PFSK-1 (cell line): ENCODE measurements around the gene PITPNM3.

Experiments
- TAF1 ChIP-seq: IDR thresholded peaks from 2 replicates; pipeline ENCODE4 v1.6.1; 2012; ENCODE audit warnings: low read length, control low read depth, borderline replicate concordance; ENCODE audit not compliant: insufficient read depth
- TF ChIP-seq, protein P1 (sequence below), 2 experiments: IDR thresholded peaks; 2 replicates each; pipeline versions ENCODE4 v1.6.1 to v1.8.0; 2011 to 2012; ENCODE audit warnings: low read depth in 2 of 2, low read length in 2 of 2, control low read depth in 1 of 2, inconsistent platforms in 1 of 2, mild to moderate bottlenecking in 1 of 2, moderate library complexity in 1 of 2; ENCODE audit not compliant: insufficient read depth in 1 of 2

DNA sequence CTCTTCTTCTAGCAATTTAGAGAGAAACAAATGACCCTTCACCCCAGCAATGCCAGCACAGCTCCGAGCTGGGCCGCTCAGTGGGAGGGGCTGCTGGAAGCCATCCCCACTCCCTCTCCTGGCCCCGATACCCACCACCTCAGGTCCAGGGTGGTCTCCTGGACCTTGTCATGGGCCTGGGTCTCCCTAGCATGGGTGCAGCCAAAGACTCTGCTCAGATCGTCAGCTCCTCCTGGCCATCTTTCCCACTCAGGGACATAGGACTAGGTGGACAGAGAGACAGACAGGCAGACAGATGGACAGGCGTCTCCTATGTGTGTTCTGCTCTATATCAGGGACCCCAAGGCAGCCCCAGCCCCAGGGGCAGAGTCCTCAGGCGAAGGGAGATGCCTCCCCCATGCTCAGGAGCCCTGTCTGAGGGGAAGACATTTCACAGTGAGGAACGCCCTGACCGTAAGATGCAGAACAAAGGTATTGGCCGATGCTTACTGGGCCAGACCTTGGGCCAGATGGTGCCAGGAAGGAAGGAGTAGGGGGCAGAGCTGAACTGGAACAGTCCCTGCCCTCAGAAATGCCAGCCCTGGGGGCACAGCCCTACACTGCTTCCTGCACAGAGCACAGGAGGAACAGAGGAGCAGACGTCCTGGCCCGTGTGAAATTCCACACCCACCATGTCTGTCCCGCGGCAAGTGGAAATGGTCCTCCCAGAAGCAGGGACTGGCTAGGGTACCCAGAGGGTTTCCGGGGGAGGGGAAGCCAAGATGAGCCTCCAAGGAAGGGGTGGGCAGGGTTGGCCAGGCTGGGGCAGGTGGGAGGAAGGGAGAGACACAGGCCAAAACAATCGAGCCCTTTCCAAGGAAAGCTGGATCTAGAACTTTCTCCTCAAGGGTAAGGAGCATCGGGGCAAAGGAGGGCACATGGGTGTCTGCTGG lies 13.0 kb downstream of the PITPNM3 start:
- TF ChIP-seq TAF1: no peak
- TF ChIP-seq, protein P1, sequence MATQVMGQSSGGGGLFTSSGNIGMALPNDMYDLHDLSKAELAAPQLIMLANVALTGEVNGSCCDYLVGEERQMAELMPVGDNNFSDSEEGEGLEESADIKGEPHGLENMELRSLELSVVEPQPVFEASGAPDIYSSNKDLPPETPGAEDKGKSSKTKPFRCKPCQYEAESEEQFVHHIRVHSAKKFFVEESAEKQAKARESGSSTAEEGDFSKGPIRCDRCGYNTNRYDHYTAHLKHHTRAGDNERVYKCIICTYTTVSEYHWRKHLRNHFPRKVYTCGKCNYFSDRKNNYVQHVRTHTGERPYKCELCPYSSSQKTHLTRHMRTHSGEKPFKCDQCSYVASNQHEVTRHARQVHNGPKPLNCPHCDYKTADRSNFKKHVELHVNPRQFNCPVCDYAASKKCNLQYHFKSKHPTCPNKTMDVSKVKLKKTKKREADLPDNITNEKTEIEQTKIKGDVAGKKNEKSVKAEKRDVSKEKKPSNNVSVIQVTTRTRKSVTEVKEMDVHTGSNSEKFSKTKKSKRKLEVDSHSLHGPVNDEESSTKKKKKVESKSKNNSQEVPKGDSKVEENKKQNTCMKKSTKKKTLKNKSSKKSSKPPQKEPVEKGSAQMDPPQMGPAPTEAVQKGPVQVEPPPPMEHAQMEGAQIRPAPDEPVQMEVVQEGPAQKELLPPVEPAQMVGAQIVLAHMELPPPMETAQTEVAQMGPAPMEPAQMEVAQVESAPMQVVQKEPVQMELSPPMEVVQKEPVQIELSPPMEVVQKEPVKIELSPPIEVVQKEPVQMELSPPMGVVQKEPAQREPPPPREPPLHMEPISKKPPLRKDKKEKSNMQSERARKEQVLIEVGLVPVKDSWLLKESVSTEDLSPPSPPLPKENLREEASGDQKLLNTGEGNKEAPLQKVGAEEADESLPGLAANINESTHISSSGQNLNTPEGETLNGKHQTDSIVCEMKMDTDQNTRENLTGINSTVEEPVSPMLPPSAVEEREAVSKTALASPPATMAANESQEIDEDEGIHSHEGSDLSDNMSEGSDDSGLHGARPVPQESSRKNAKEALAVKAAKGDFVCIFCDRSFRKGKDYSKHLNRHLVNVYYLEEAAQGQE (IDR thresholded peaks at IDR 0.05; ENCODE audit: insufficient read depth in 1 of 2, low read depth in 2 of 2, low read length in 2 of 2): no peak
